PC-3 (cell line): ENCODE data around the gene ABAT. TPM values are rescaled to one million over a fixed set of nuclear protein-coding genes. Genes with fewer than 3 reads are reported as not detected.

Experiments used
- ATAC-seq: fragments of 200-7000 bp; cut with Tn5 transposase; 2 replicates; pipeline ENCODE4 v1.9.1; 2020; ENCODE audit warnings: mild to moderate bottlenecking, moderate library complexity
- BruUV-seq: library from RNA; stranded (reverse); fragments of 400-500 nt; replicated peaks from 2 replicates; lab custom pipeline; 2021; lab: Mats Ljungman, UMichigan
- CTCF ChIA-PET: fragments of 300-600 bp; sonication (Branson Sonifier 250); formaldehyde crosslinking; loops from one replicate; lab custom pipeline; 2022; ENCODE audit warnings: antibody characterized with exemption; lab: Charles Lee
- POLR2A ChIA-PET: fragments of 300-600 bp; sonication (Branson Sonifier 250); formaldehyde crosslinking; loops from one replicate; lab custom pipeline; 2022; ENCODE audit warnings: antibody characterized with exemption; ENCODE audit not compliant: unreplicated experiment; lab: Charles Lee
- DNase-seq: peaks from one replicate; pipeline ENCODE4 v3.0.0-alpha.2; 2015
- H2AFZ ChIP-seq: fragments of 300-600 bp; sonication (generic); 2 replicates; pipeline ENCODE4 v1.6.0; 2016; ENCODE audit warnings: antibody characterized with exemption, low read length
- H3F3A ChIP-seq: fragments of 300-600 bp; sonication (generic); one replicate; pipeline ENCODE4 v1.6.0; 2017; ENCODE audit warnings: antibody characterized with exemption, low read length, control low read depth, mild to moderate bottlenecking; ENCODE audit not compliant: unreplicated experiment
- H3K27ac ChIP-seq: fragments of 300-600 bp; sonication (generic); 2 replicates; pipeline ENCODE4 v1.5.1; 2016; ENCODE audit warnings: mild to moderate bottlenecking, low read length
- H3K27me3 ChIP-seq: fragments of 300-600 bp; sonication (generic); 2 replicates; pipeline ENCODE4 v1.6.1; 2016; ENCODE audit warnings: low read length, mixed read lengths
- H3K36me3 ChIP-seq: fragments of 300-600 bp; sonication (generic); 2 replicates; pipeline ENCODE4 v1.6.1; 2016; ENCODE audit warnings: low read depth, mixed run types, low read length, mixed read lengths
- H3K4me1 ChIP-seq: fragments of 300-600 bp; sonication (generic); 2 replicates; pipeline ENCODE4 v1.5.1; 2016; ENCODE audit warnings: low read length; ENCODE audit not compliant: insufficient read depth
- H3K4me2 ChIP-seq: fragments of 300-600 bp; sonication (generic); 2 replicates; pipeline ENCODE4 v1.6.0; 2016; ENCODE audit warnings: low read length
- H3K4me3 ChIP-seq: fragments of 300-600 bp; sonication (generic); 2 replicates; pipeline ENCODE4 v1.5.1; 2016; ENCODE audit warnings: mild to moderate bottlenecking, low read length, mixed read lengths
- H3K79me2 ChIP-seq: fragments of 300-600 bp; sonication (generic); 2 replicates; pipeline ENCODE4 v1.6.1; 2017; ENCODE audit warnings: low read length, mixed read lengths
- H3K9ac ChIP-seq: fragments of 300-600 bp; sonication (generic); 2 replicates; pipeline ENCODE4 v1.6.0; 2016; ENCODE audit warnings: mild to moderate bottlenecking, low read length
- H3K9me2 ChIP-seq: fragments of 300-600 bp; sonication (generic); replicated peaks from 2 replicates; pipeline ENCODE4 v1.6.1; 2016; ENCODE audit warnings: mixed run types, low read length, mixed read lengths
- H3K9me3 ChIP-seq: fragments of 300-600 bp; sonication (generic); 2 replicates; pipeline ENCODE4 v1.6.1; 2016; ENCODE audit warnings: low read length, mixed read lengths
- H4K20me1 ChIP-seq: fragments of 300-600 bp; sonication (generic); 2 replicates; pipeline ENCODE4 v1.6.1; 2016; ENCODE audit warnings: low read length, mixed read lengths
- CTCF ChIP-seq: fragments of 300-600 bp; sonication (generic); conservative IDR thresholded peaks from 2 replicates; pipeline ENCODE4 v1.5.1; 2017; ENCODE audit warnings: antibody characterized with exemption, low read depth, mild to moderate bottlenecking, low read length
- EZH2 ChIP-seq: fragments of 300-600 bp; sonication (generic); IDR thresholded peaks from one replicate; pipeline ENCODE4 v1.6.1; 2017; ENCODE audit warnings: antibody characterized with exemption, mild to moderate bottlenecking, low read length; ENCODE audit not compliant: unreplicated experiment
- EZH2phosphoT487 ChIP-seq: fragments of 300-600 bp; sonication (generic); IDR thresholded peaks from 2 replicates; pipeline ENCODE4 v1.6.1; 2018; ENCODE audit warnings: mild to moderate bottlenecking, antibody characterized with exemption, low read length, borderline replicate concordance
- intact Hi-C: fragments of 100-400 bp; cut with micrococcal nuclease; formaldehyde crosslinking; loops from 2 replicates; pipeline ENCODE4 v1.9.0; 2023
- total RNA-seq: library from RNA; depleted of rRNA; stranded (reverse); fragments of >200 nt; gene quantifications from 2 replicates; pipeline ENCODE4 v1.2.3, GENCODE V29; 2014

Gene ABAT
- total RNA-seq, 1 experiment from 2014 or later: 0.95 TPM

- Histone ChIP-seq H3K9me3 (no peaks in the 10 kb centered on the region), H3K36me3 (peaks cover 18% of the 10 kb centered on the region; the same call in 1 of the 2 replicates), H3K4me2 (no peak overlapping the region), H2AFZ (no peak overlapping the region), H3K27ac (no peak overlapping the region), H3F3A (no peaks in the 10 kb centered on the region), H3K27me3 (no peaks in the 10 kb centered on the region), H3K4me1 (no peaks in the 10 kb centered on the region), H4K20me1 (no peaks in the 10 kb centered on the region), H3K4me3 (no peak overlapping the region), H3K9me2 (no peaks in the 10 kb centered on the region), H3K9ac (no peak overlapping the region), H3K79me2 (no peaks in the 10 kb centered on the region)
- intact Hi-C loops: no loop called here
- BruUV-seq: no TSS peak
- TF ChIP-seq EZH2 (no peak), CTCF (no peak), EZH2phosphoT487 (no peak)
- ChIA-PET CTCF (no interaction called here), POLR2A (no interaction called here)
- DNase-seq: no peak
- no peak for ATAC-seq
Observed at GRCh38 chr16:8818504-8819270, 144.3 kb downstream of the ABAT start.

- no peak overlapping the region for H3K27ac ChIP-seq
- no peaks in the 10 kb centered on the region for H4K20me1 ChIP-seq
- H3F3A ChIP-seq: no peaks in the 10 kb centered on the region
- H3K4me2 ChIP-seq: no peak overlapping the region
- H3K79me2 ChIP-seq: no peaks in the 10 kb centered on the region
- H3K9ac ChIP-seq: no peak overlapping the region
- H3K9me3 ChIP-seq: no peaks in the 10 kb centered on the region
- BruUV-seq: no TSS peak
- H3K4me1 ChIP-seq: no peaks in the 10 kb centered on the region
- H3K27me3 ChIP-seq: no peaks in the 10 kb centered on the region
- no peak overlapping the region for H3K4me3 ChIP-seq
- DNase-seq (no peak), ATAC-seq (no peak)
- TF ChIP-seq EZH2 (no peak), CTCF (no peak), EZH2phosphoT487 (no peak)
- POLR2A ChIA-PET: interaction anchor here (0.7 kb wide), 1 partner anchor 21 kb away, joined by 10 read pairs; no protein-coding TSS in a partner anchor
- no peak overlapping the region for H2AFZ ChIP-seq
- CTCF ChIA-PET: no interaction called here
- intact Hi-C loops: no loop called here
- H3K36me3 ChIP-seq: peaks cover 15% of the 10 kb centered on the region; the same call in 1 of the 2 replicates
- no peaks in the 10 kb centered on the region for H3K9me2 ChIP-seq
Observed at GRCh38 chr16:8819411-8820034, 145.1 kb downstream of the ABAT start.

- Histone ChIP-seq H3K4me2 (no peak overlapping the region), H3K9me3 (no peaks in the 10 kb centered on the region), H3K79me2 (no peaks in the 10 kb centered on the region), H4K20me1 (no peaks in the 10 kb centered on the region), H2AFZ (no peak overlapping the region), H3K36me3 (peaks cover 7% of the 10 kb centered on the region; the same call in 1 of the 2 replicates), H3F3A (no peaks in the 10 kb centered on the region), H3K9me2 (no peaks in the 10 kb centered on the region), H3K9ac (no peak overlapping the region), H3K4me3 (no peak overlapping the region), H3K4me1 (no peaks in the 10 kb centered on the region), H3K27ac (no peak overlapping the region), H3K27me3 (no peaks in the 10 kb centered on the region)
- ATAC-seq (no peak), DNase-seq (no peak)
- intact Hi-C loops: no loop called here
- ChIA-PET POLR2A (no interaction called here), CTCF (no interaction called here)
- BruUV-seq: no TSS peak
- no peak for TF ChIP-seq EZH2
Observed at GRCh38 chr16:8822403-8822802, 148.0 kb downstream of the ABAT start.
